H4 (cell line): ENCODE data around the gene ADAMTS16. TPM values are rescaled to one million over a fixed set of nuclear protein-coding genes. Genes with fewer than 3 reads are reported as not detected.

Experiments
- DNase-seq: peaks from one replicate; pipeline ENCODE4 v3.0.0-alpha.2; 2015; ENCODE audit warnings: low spot score
- total RNA-seq: library from RNA; depleted of rRNA; stranded (reverse); fragments of >200 nt; shearing (Covaris generic); gene quantifications from 2 replicates; pipeline ENCODE4 v1.2.3, GENCODE V29; 2014

The ADAMTS16 gene
- total RNA-seq, 1 experiment from 2014 or later = 1.3 TPM

- DNase-seq = peak; percentile 45
Observed at GRCh38 chr5:5141625-5142525, 1.7 kb downstream of the ADAMTS16 start.

GRCh38 chr5:5144441-5144840 lies 4.3 kb downstream of the ADAMTS16 start:
- DNase-seq = no peak

GRCh38 chr5:5145651-5146529 lies 5.8 kb downstream of the ADAMTS16 start:
- DNase-seq = peak; percentile 84

GRCh38 chr5:5146530-5147160 lies 6.5 kb downstream of the ADAMTS16 start:
- no peak for DNase-seq

- no peak for DNase-seq
Observed at GRCh38 chr5:5149154-5149553, 9.0 kb downstream of the ADAMTS16 start.

GRCh38 chr5:5150667-5151066 lies 10.5 kb downstream of the ADAMTS16 start:
- DNase-seq = no peak

- DNase-seq = no peak
Observed at GRCh38 chr5:5154733-5155132, 14.6 kb downstream of the ADAMTS16 start.

GRCh38 chr5:5155617-5156016 lies 15.5 kb downstream of the ADAMTS16 start:
- DNase-seq = no peak

GRCh38 chr5:5156471-5157082 lies 16.4 kb downstream of the ADAMTS16 start:
- no peak for DNase-seq

- DNase-seq = no peak
Observed at GRCh38 chr5:5158472-5158895, 18.4 kb downstream of the ADAMTS16 start.

GRCh38 chr5:5159282-5160103 lies 19.4 kb downstream of the ADAMTS16 start:
- DNase-seq = no peak

- no peak for DNase-seq
Observed at GRCh38 chr5:5164163-5164562, 24.0 kb downstream of the ADAMTS16 start.

GRCh38 chr5:5165541-5166002 lies 25.4 kb downstream of the ADAMTS16 start:
- DNase-seq = no peak

GRCh38 chr5:5169466-5169865 lies 29.3 kb downstream of the ADAMTS16 start:
- DNase-seq = no peak

- no peak for DNase-seq
Observed at GRCh38 chr5:5178136-5178535, 38.0 kb downstream of the ADAMTS16 start.

- no peak for DNase-seq
Observed at GRCh38 chr5:5178580-5178979, 38.5 kb downstream of the ADAMTS16 start.

GRCh38 chr5:5179079-5179478 lies 38.9 kb downstream of the ADAMTS16 start:
- DNase-seq = no peak

GRCh38 chr5:5179597-5179996 lies 39.5 kb downstream of the ADAMTS16 start:
- no peak for DNase-seq

GRCh38 chr5:5181650-5182324 lies 41.7 kb downstream of the ADAMTS16 start:
- no peak for DNase-seq
